K562 (cell line): Measurements from ENCODE around the gene NAPEPLD. TPM values are rescaled to one million over a fixed set of nuclear protein-coding genes. Genes with fewer than 3 reads are reported as not detected.

Experiments
- AFF4 ChIP-seq: sonication (generic); formaldehyde crosslinking; IDR thresholded peaks from 2 replicates; pipeline ENCODE4 v1.8.0; 2023; ENCODE audit warnings: mild to moderate bottlenecking, missing genetic modification reagents
- BRD4 ChIP-seq: fragments of 200-600 bp; sonication (generic); IDR thresholded peaks from 2 replicates; pipeline ENCODE4 v1.6.1; 2017; ENCODE audit warnings: inconsistent platforms
- CREBBP ChIP-seq: IDR thresholded peaks from one replicate; pipeline ENCODE4 v1.6.1; 2012; ENCODE audit warnings: low read depth, mild to moderate bottlenecking, control low read depth, inconsistent platforms, low read length
- DDX20 ChIP-seq: fragments of 450-650 bp; IDR thresholded peaks from 2 replicates; pipeline ENCODE4 v1.6.1; 2016; ENCODE audit warnings: missing genetic modification characterization, low read depth, mild to moderate bottlenecking, missing compliant biosample characterization, moderate library complexity
- DLX4 ChIP-seq: fragments of 250-450 bp; sonication (Bioruptor Pico); IDR thresholded peaks from 2 replicates; pipeline ENCODE4 v1.6.1; 2021; ENCODE audit warnings: mild to moderate bottlenecking
- ERF ChIP-seq: fragments of 450-650 bp; formaldehyde crosslinking; IDR thresholded peaks from 2 replicates; pipeline ENCODE4 v1.4.0; 2020; ENCODE audit warnings: mild to moderate bottlenecking, mixed read lengths
- FOSL1 ChIP-seq: fragments of 200-800 bp; sonication (Bioruptor generic); conservative IDR thresholded peaks from 2 replicates; pipeline ENCODE4 v1.6.1; 2016; ENCODE audit warnings: missing genetic modification characterization, missing compliant biosample characterization
- GTF2A2 ChIP-seq: IDR thresholded peaks from 2 replicates; pipeline ENCODE4 v1.6.1; 2016; ENCODE audit warnings: mild to moderate bottlenecking, missing genetic modification characterization, missing compliant biosample characterization
- KAT7 ChIP-seq: sonication (generic); formaldehyde crosslinking; IDR thresholded peaks from 2 replicates; pipeline ENCODE4 v1.8.0; 2022; ENCODE audit warnings: missing genetic modification reagents, mild to moderate bottlenecking, borderline replicate concordance
- NELFE ChIP-seq: IDR thresholded peaks from 2 replicates; pipeline ENCODE4 v1.6.1; 2011; ENCODE audit warnings: mild to moderate bottlenecking; ENCODE audit not compliant: insufficient read depth, insufficient read length
- NR2C1 ChIP-seq, 2 experiments: fragments of 450-650 bp; IDR thresholded peaks; 2 replicates each; pipeline ENCODE4 v1.6.1; 2017; ENCODE audit warnings: mild to moderate bottlenecking in 2 of 2, antibody characterized with exemption in 1 of 2, inconsistent platforms in 1 of 2, missing compliant biosample characterization in 1 of 2, missing genetic modification characterization in 1 of 2
- PRMT5 ChIP-seq: sonication (generic); formaldehyde crosslinking; IDR thresholded peaks from 2 replicates; pipeline ENCODE4 v1.5.0; 2020; ENCODE audit warnings: missing genetic modification reagents
- TFAM ChIP-seq: fragments of 250-450 bp; sonication (Bioruptor Pico); conservative IDR thresholded peaks from 2 replicates; pipeline ENCODE4 v1.5.0; 2021; ENCODE audit warnings: mild to moderate bottlenecking, moderate library complexity
- XRCC4 ChIP-seq: IDR thresholded peaks from one replicate; pipeline ENCODE4 v1.6.1; 2011; ENCODE audit not compliant: insufficient read depth, insufficient read length; ENCODE audit errors: extremely low read depth
- ZFP1 ChIP-seq: fragments of 450-650 bp; formaldehyde crosslinking; IDR thresholded peaks from 2 replicates; pipeline ENCODE4 v1.4.0; 2020; ENCODE audit warnings: mild to moderate bottlenecking, mixed read lengths
- ZNF212 ChIP-seq: fragments of 450-650 bp; formaldehyde crosslinking; IDR thresholded peaks from 2 replicates; pipeline ENCODE4 v1.4.0; 2020; ENCODE audit warnings: mild to moderate bottlenecking
- ZNF217 ChIP-seq: sonication (generic); formaldehyde crosslinking; IDR thresholded peaks from 2 replicates; pipeline ENCODE4 v1.8.0; 2022; ENCODE audit warnings: mild to moderate bottlenecking, missing genetic modification reagents
- ZNF23 ChIP-seq: fragments of 250-450 bp; sonication (Bioruptor Pico); IDR thresholded peaks from 2 replicates; pipeline ENCODE4 v1.4.0; 2020; ENCODE audit warnings: mild to moderate bottlenecking
- ZNF324 ChIP-seq: fragments of 250-450 bp; sonication (Bioruptor Pico); IDR thresholded peaks from 2 replicates; pipeline ENCODE4 v1.4.0; 2020; ENCODE audit warnings: mild to moderate bottlenecking
- ZNF41 ChIP-seq: fragments of 250-450 bp; sonication (Bioruptor Pico); conservative IDR thresholded peaks from 2 replicates; pipeline ENCODE4 v1.4.0; 2020; ENCODE audit warnings: mild to moderate bottlenecking
- ZNF583 ChIP-seq: fragments of 250-450 bp; sonication (Bioruptor Pico); IDR thresholded peaks from 2 replicates; pipeline ENCODE4 v1.4.0; 2020
- ZNF695 ChIP-seq: fragments of 450-650 bp; formaldehyde crosslinking; IDR thresholded peaks from 2 replicates; pipeline ENCODE4 v1.4.0; 2020; ENCODE audit warnings: mild to moderate bottlenecking, moderate library complexity
- ZNF766 ChIP-seq: fragments of 200-800 bp; sonication (Bioruptor generic); conservative IDR thresholded peaks from 2 replicates; pipeline ENCODE4 v1.6.1; 2016; ENCODE audit warnings: missing genetic modification characterization, missing compliant biosample characterization
- polyA plus RNA-seq, 8 experiments: library from polyadenylated mRNA; depleted of rRNA in 4 of 8; stranded (reverse) in 5 of 8; unstranded in 3 of 8; fragments of >200 nt; fragmentation: Nextera tagmentation in 2 of 8; fragmentation: Illumina TruSeq in 1 of 8; extraction: Ambion mirVana in 2 of 8; extraction: Trizol in 1 of 8; gene quantifications; 2 replicates each; pipeline versions ENCODE4 v1.2.1 to v1.2.3, GENCODE V29; 2011 to 2014; ENCODE audit warnings: inconsistent platforms in 1 of 8, missing spikeins in 1 of 8
- total RNA-seq, 7 experiments: library from RNA; depleted of rRNA in 6 of 7; stranded (reverse); fragments of >200 nt in 6 of 7; fragmentation: Illumina TruSeq in 2 of 7; extraction: Trizol in 2 of 7; gene quantifications; 2 replicates each; pipeline versions ENCODE4 v1.2.1 to v1.2.3, GENCODE V29; 2011 to 2021; ENCODE audit warnings: low replicate concordance in 1 of 7
- TF ChIP-seq, protein P1 (sequence below): fragments of 450-650 bp; formaldehyde crosslinking; IDR thresholded peaks from 2 replicates; pipeline ENCODE4 v1.4.0; 2020; ENCODE audit warnings: mild to moderate bottlenecking, moderate library complexity

NAPEPLD gene
- total and polyA plus RNA-seq, 9 of the 15 experiments (the other 6 are each of a cell fraction or from before 2014, with no cell fraction given), result 3.2 to 11.0 (median 7.5) TPM

DNA sequence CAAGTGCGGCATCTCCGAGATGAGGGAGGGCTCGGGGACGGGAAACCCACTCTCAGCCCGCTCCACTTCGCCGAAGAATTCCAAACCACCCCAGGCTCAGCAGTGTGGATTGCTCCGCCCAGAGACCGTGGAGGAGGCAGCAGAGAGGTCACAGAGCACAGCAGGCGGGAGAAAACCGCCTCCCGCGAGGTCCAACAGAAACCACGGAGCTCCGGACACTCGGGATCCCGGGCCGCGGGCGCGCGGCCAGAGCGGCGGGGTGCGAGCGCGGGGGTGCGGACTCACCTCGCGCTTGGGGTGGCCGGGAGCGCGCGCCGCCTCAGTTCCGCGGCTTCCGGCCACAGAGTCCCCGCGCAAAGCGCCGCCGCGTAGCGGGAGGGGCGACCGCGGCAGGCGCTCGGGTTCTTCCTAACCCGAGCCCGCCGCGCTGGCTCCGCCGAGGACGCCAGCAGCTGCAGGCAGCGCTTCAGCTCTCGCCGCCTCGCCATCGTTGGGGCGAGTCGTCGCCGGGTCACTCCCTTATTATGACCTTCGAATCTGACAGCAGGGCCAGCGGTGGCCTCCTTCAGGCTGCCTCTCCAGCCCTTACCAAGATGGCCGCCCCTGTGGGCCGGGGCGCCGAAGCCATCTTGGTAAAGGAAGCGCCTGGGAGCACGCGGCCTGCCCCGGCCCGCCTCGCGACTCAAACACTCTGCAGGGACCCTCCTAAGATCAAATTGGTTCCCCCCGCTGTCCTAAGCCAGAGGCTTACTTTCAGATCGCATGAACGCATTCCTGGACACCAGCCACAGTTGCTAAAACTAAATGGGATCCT is at the start of gene NAPEPLD (continued):
- TF ChIP-seq ZNF23 (CRISPR knock-in tag), result no peak
- TF ChIP-seq ZNF217 (CRISPR knock-in tag), result no peak
- peak; percentile 98 for TF ChIP-seq BRD4
- TF ChIP-seq ZNF695 (CRISPR knock-in tag), result peak; percentile 73; the same call in 1 of the 2 replicates
- TF ChIP-seq AFF4 (CRISPR knock-in tag), result no peak; the same call in 1 of the 2 replicates
- TF ChIP-seq, protein P1, sequence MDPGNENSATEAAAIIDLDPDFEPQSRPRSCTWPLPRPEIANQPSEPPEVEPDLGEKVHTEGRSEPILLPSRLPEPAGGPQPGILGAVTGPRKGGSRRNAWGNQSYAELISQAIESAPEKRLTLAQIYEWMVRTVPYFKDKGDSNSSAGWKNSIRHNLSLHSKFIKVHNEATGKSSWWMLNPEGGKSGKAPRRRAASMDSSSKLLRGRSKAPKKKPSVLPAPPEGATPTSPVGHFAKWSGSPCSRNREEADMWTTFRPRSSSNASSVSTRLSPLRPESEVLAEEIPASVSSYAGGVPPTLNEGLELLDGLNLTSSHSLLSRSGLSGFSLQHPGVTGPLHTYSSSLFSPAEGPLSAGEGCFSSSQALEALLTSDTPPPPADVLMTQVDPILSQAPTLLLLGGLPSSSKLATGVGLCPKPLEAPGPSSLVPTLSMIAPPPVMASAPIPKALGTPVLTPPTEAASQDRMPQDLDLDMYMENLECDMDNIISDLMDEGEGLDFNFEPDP (CRISPR knock-in tag), result no peak
- TF ChIP-seq KAT7 (CRISPR knock-in tag), result no peak
- TF ChIP-seq CREBBP, result no peak
- TF ChIP-seq DLX4, result no peak
- 0 out of 2 replicates have a peak, but pooled peaks have one; percentile 65 for TF ChIP-seq ZNF212 (CRISPR knock-in tag)
- peak; percentile 98 for TF ChIP-seq ZNF766 (CRISPR knock-in tag)
- TF ChIP-seq XRCC4, result no peak
- no peak for TF ChIP-seq DDX20 (tag)
- peak; percentile 65 for TF ChIP-seq FOSL1 (tag)
- peak; percentile 68; the same call in 1 of the 2 replicates for TF ChIP-seq GTF2A2 (tag)
- peak; percentile 91 for TF ChIP-seq ERF (CRISPR knock-in tag)
- 0 out of 2 replicates have a peak, but pooled peaks have one; percentile 46 for TF ChIP-seq ZNF324 (CRISPR knock-in tag)
- TF ChIP-seq NR2C1 (IDR thresholded peaks at IDR 0.05), result peak; percentile 90
- peak; percentile 94 for TF ChIP-seq NR2C1 (tag; IDR thresholded peaks at IDR 0.05)
- TF ChIP-seq NELFE, result no peak
- TF ChIP-seq PRMT5 (CRISPR knock-in tag), result no peak
- no peak for TF ChIP-seq TFAM
- TF ChIP-seq ZFP1 (CRISPR knock-in tag), result peak; percentile 61; the same call in 1 of the 2 replicates
- peak; percentile 81 for TF ChIP-seq ZNF41
- TF ChIP-seq ZNF583, result peak; percentile 96
